ENCODE data around the gene MCOLN1. TPM values are rescaled to one million over a fixed set of nuclear protein-coding genes. Genes with fewer than 3 reads are reported as not detected.

Gene MCOLN1
- total and polyA plus RNA-seq, 2 of the 4 experiments (the other 2 are of a cell fraction), result 3.4 to 19.6 TPM

GRCh38 chr19:7559102-7559501 is 36.7 kb downstream of the MCOLN1 start:
- in situ Hi-C loops (cut with MboI; ENCODE audit: low sequenced_read_pairs) (no loop called here), dilution Hi-C loops (cut with HindIII; ENCODE audit: low sequenced_read_pairs, unreplicated experiment) (no loop called here), intact Hi-C loops (cut with micrococcal nuclease) (no loop called here)
- Histone ChIP-seq H3K18ac (ENCODE audit: low read depth, low read length) (no peak overlapping the region), H3K9me3 (ENCODE audit: control insufficient read depth, insufficient read depth, low read length) (no peaks in the 10 kb centered on the region), H2BK5ac (ENCODE audit: low read depth, low read length, poor library complexity, severe bottlenecking) (no peak overlapping the region), H3K4me1 (ENCODE audit: control insufficient read depth, insufficient read depth, low read length) (no peaks in the 10 kb centered on the region), H3K9me1 (ENCODE audit: insufficient read depth, low read length) (0 out of 2 replicates have a peak, but pooled peaks cover 3% of the 10 kb centered on the region), H3K27me3 (ENCODE audit: control insufficient read depth, insufficient read depth, low read length) (no peaks in the 10 kb centered on the region), H4K5ac (ENCODE audit: low read depth, low read length) (no peak overlapping the region), H3K4ac (ENCODE audit: low read depth, low read length) (no peak overlapping the region), H4K8ac (ENCODE audit: low read depth in 2 of 2, low read length in 2 of 2) (no peak overlapping the region), H2AFZ (replicated peaks; ENCODE audit: low read length, poor library complexity) (no peak overlapping the region), H4K91ac (ENCODE audit: insufficient read depth, low read depth, low read length) (no peak overlapping the region), H3K9ac (ENCODE audit: low read depth, low read length) (no peak overlapping the region), H3K4me2 (ENCODE audit: low read depth, low read length) (no peak overlapping the region), H3K56ac (ENCODE audit: extremely low read depth, insufficient read depth, low read length) (no peak overlapping the region), H3K23ac (ENCODE audit: low read depth, low read length) (no peak overlapping the region), H3K36me3 (ENCODE audit: control insufficient read depth, insufficient read depth, low read length) (peaks cover 58% of the 10 kb centered on the region), H3K4me3 (ENCODE audit: insufficient read depth, low read depth, low read length) (no peak overlapping the region), H2BK15ac (ENCODE audit: low read depth, low read length) (no peak overlapping the region), H3K27ac (ENCODE audit: insufficient read depth, low read length) (no peak overlapping the region), H2BK20ac (ENCODE audit: low read depth, low read length) (no peak overlapping the region), H3K14ac (replicated peaks; ENCODE audit: low read depth, low read length) (no peak overlapping the region), H2AK5ac (ENCODE audit: low read depth, low read length) (no peak overlapping the region), H2AK9ac (replicated peaks; ENCODE audit: low read depth, low read length, poor library complexity) (no peak overlapping the region), H3K79me1 (ENCODE audit: low read depth in 1 of 2, low read length in 2 of 2) (no peaks in the 10 kb centered on the region), H4K20me1 (ENCODE audit: insufficient read depth, low read length) (no peaks in the 10 kb centered on the region), H2BK120ac (ENCODE audit: low read depth, low read length) (no peak overlapping the region)
- BruUV-seq (replicated peaks), result no TSS peak
- no peak for DNase-seq
- CTCF ChIA-PET, result interaction anchor here (1.3 kb wide), 1 partner anchor 14 kb away, joined by 3 read pairs; no protein-coding TSS in a partner anchor
- ATAC-seq (ENCODE audit: low read depth), result no peak
- TF ChIP-seq, protein P1, sequence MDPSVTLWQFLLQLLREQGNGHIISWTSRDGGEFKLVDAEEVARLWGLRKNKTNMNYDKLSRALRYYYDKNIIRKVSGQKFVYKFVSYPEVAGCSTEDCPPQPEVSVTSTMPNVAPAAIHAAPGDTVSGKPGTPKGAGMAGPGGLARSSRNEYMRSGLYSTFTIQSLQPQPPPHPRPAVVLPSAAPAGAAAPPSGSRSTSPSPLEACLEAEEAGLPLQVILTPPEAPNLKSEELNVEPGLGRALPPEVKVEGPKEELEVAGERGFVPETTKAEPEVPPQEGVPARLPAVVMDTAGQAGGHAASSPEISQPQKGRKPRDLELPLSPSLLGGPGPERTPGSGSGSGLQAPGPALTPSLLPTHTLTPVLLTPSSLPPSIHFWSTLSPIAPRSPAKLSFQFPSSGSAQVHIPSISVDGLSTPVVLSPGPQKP (IDR thresholded peaks at IDR 0.05; ENCODE audit: borderline replicate concordance, low read depth, low read length), result no peak
- TF ChIP-seq MAZ (IDR thresholded peaks at IDR 0.05; ENCODE audit: borderline replicate concordance, low read depth, low read length), result no peak
- no peak for TF ChIP-seq CEBPB (IDR thresholded peaks at IDR 0.05; ENCODE audit: low read depth, low read length)
- TF ChIP-seq BHLHE40 (IDR thresholded peaks at IDR 0.05; ENCODE audit: low read depth, low read length), result no peak
- TF ChIP-seq, protein P2, sequence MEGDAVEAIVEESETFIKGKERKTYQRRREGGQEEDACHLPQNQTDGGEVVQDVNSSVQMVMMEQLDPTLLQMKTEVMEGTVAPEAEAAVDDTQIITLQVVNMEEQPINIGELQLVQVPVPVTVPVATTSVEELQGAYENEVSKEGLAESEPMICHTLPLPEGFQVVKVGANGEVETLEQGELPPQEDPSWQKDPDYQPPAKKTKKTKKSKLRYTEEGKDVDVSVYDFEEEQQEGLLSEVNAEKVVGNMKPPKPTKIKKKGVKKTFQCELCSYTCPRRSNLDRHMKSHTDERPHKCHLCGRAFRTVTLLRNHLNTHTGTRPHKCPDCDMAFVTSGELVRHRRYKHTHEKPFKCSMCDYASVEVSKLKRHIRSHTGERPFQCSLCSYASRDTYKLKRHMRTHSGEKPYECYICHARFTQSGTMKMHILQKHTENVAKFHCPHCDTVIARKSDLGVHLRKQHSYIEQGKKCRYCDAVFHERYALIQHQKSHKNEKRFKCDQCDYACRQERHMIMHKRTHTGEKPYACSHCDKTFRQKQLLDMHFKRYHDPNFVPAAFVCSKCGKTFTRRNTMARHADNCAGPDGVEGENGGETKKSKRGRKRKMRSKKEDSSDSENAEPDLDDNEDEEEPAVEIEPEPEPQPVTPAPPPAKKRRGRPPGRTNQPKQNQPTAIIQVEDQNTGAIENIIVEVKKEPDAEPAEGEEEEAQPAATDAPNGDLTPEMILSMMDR (conservative IDR thresholded peaks at IDR 0.05; ENCODE audit: low read depth, low read length), result no peak
- WGBS, 2 experiments (ENCODE audit: extremely low coverage in 2 of 2, insufficient read length in 1 of 2), result 12% methylated on average over 2 of the region's 4 CpGs; no CpG with 5 or more reads in 1 of the 2 experiments
- POLR2A ChIA-PET (ENCODE audit: unreplicated experiment), result no interaction called here

Data from IMR-90 (cell line).